GM23338 (cell line): ENCODE results near the gene DRAM2. TPM values are rescaled to one million over a fixed set of nuclear protein-coding genes. Genes with fewer than 3 reads are reported as not detected.

Experiments used
- ATAC-seq: fragments of 200-7000 bp; cut with Tn5 transposase; 3 replicates; pipeline ENCODE4 v1.9.1; 2020
- DNase-seq: peaks from one replicate; pipeline ENCODE4 v3.0.0-alpha.2; 2015; ENCODE audit warnings: low spot score
- H2AFZ ChIP-seq: fragments of 200-600 bp; sonication (generic); 2 replicates; pipeline ENCODE4 v1.8.0; 2016; ENCODE audit warnings: antibody characterized with exemption, mild to moderate bottlenecking, moderate library complexity
- H3F3A ChIP-seq: fragments of 200-600 bp; sonication (generic); replicated peaks from 2 replicates; pipeline ENCODE4 v1.8.0; 2017; ENCODE audit warnings: antibody characterized with exemption, mixed run types, low read depth
- H3K27ac ChIP-seq: fragments of 200-600 bp; sonication (generic); 2 replicates; pipeline ENCODE4 v1.6.1; 2016; ENCODE audit warnings: low read depth
- H3K27me3 ChIP-seq: fragments of 200-600 bp; sonication (generic); 2 replicates; pipeline ENCODE4 v1.8.0; 2016; ENCODE audit warnings: mild to moderate bottlenecking, mixed run types, moderate library complexity; ENCODE audit not compliant: insufficient read depth
- H3K36me3 ChIP-seq: fragments of 200-600 bp; sonication (generic); 2 replicates; pipeline ENCODE4 v1.8.0; 2016; ENCODE audit warnings: mild to moderate bottlenecking; ENCODE audit not compliant: insufficient read depth
- H3K4me1 ChIP-seq: fragments of 200-600 bp; sonication (generic); 2 replicates; pipeline ENCODE4 v1.8.0; 2016; ENCODE audit warnings: mild to moderate bottlenecking, moderate library complexity; ENCODE audit not compliant: insufficient read depth
- H3K4me2 ChIP-seq: fragments of 200-600 bp; sonication (generic); 2 replicates; pipeline ENCODE4 v1.7.1; 2017; ENCODE audit warnings: mixed run types
- H3K4me3 ChIP-seq: fragments of 200-600 bp; sonication (generic); 2 replicates; pipeline ENCODE4 v1.6.1; 2016; ENCODE audit warnings: mixed run types
- H3K79me2 ChIP-seq: fragments of 200-600 bp; sonication (generic); replicated peaks from 2 replicates; pipeline ENCODE4 v1.8.0; 2017; ENCODE audit warnings: mild to moderate bottlenecking; ENCODE audit not compliant: insufficient read depth
- H3K9me2 ChIP-seq: fragments of 200-600 bp; sonication (generic); 2 replicates; pipeline ENCODE4 v1.8.0; 2017; ENCODE audit not compliant: insufficient read depth
- H4K20me1 ChIP-seq: fragments of 200-600 bp; sonication (generic); replicated peaks from 2 replicates; pipeline ENCODE4 v1.8.0; 2017; ENCODE audit warnings: mild to moderate bottlenecking; ENCODE audit not compliant: insufficient read depth
- H3K27ac Mint-ChIP-seq: 2 replicates; pipeline ENCODE4 v1.8.0; 2020; ENCODE audit warnings: inconsistent platforms, mild to moderate bottlenecking, moderate library complexity, mixed read lengths
- H3K27me3 Mint-ChIP-seq: 3 replicates; pipeline ENCODE4 v1.8.0; 2022; ENCODE audit warnings: low read depth, mild to moderate bottlenecking, moderate library complexity, mixed read lengths, inconsistent platforms; ENCODE audit not compliant: insufficient read depth, poor library complexity
- H3K36me3 Mint-ChIP-seq: 3 replicates; pipeline ENCODE4 v1.8.0; 2021; ENCODE audit warnings: low read depth, mild to moderate bottlenecking, inconsistent platforms, moderate library complexity, mixed read lengths
- H3K4me1 Mint-ChIP-seq: 3 replicates; pipeline ENCODE4 v1.8.0; 2020; ENCODE audit warnings: mild to moderate bottlenecking, inconsistent platforms, mixed read lengths
- H3K4me3 Mint-ChIP-seq: 3 replicates; pipeline ENCODE4 v1.8.0; 2021; ENCODE audit warnings: moderate library complexity, mild to moderate bottlenecking, inconsistent platforms, mixed read lengths
- H3K9me3 Mint-ChIP-seq: 3 replicates; pipeline ENCODE4 v1.8.0; 2020; ENCODE audit warnings: moderate library complexity, mild to moderate bottlenecking, inconsistent platforms, mixed read lengths
- ETS1 ChIP-seq: IDR thresholded peaks from 2 replicates; pipeline ENCODE4 v1.6.1; 2016; ENCODE audit warnings: antibody characterized with exemption
- EZH2 ChIP-seq: fragments of 200-600 bp; sonication (generic); IDR thresholded peaks from one replicate; pipeline ENCODE4 v1.8.0; 2017; ENCODE audit warnings: antibody characterized with exemption, mild to moderate bottlenecking, low read depth; ENCODE audit not compliant: unreplicated experiment
- EZH2phosphoT487 ChIP-seq: fragments of 200-600 bp; sonication (generic); IDR thresholded peaks from one replicate; pipeline ENCODE4 v1.8.1; 2018; ENCODE audit warnings: antibody characterized with exemption; ENCODE audit not compliant: unreplicated experiment
- NANOG ChIP-seq: IDR thresholded peaks from 2 replicates; pipeline ENCODE4 v1.6.1; 2016; ENCODE audit warnings: antibody characterized with exemption, borderline replicate concordance
- POLR2AphosphoS5 ChIP-seq: IDR thresholded peaks from 2 replicates; pipeline ENCODE4 v1.6.1; 2016; ENCODE audit warnings: antibody characterized with exemption, low read depth
- STAT1 ChIP-seq: IDR thresholded peaks from one replicate; pipeline ENCODE4 v1.6.1; 2016; ENCODE audit warnings: antibody characterized with exemption; ENCODE audit not compliant: unreplicated experiment
- ZNF114 ChIP-seq: fragments of 250-450 bp; sonication (Bioruptor Pico); IDR thresholded peaks from 2 replicates; pipeline ENCODE4 v1.5.0; 2020; ENCODE audit warnings: mild to moderate bottlenecking, moderate library complexity
- ZNF462 ChIP-seq: fragments of 250-450 bp; sonication (Bioruptor Pico); IDR thresholded peaks from 2 replicates; pipeline ENCODE4 v1.5.0; 2020; ENCODE audit warnings: mild to moderate bottlenecking, moderate library complexity
- polyA plus RNA-seq: library from polyadenylated mRNA; unstranded; fragments of >200 nt; fragmentation: Nextera tagmentation; extraction: Ambion mirVana; gene quantifications from 2 replicates; pipeline ENCODE4 v1.2.1, GENCODE V29; 2016
- total RNA-seq: library from RNA; depleted of rRNA; stranded (reverse); fragments of >200 nt; shearing (Covaris generic); gene quantifications from 2 replicates; pipeline ENCODE4 v1.2.3, GENCODE V29; 2014

Gene DRAM2
- total and polyA plus RNA-seq, 2 experiments from 2014 or later = 22.9 to 45.9 TPM

- TF ChIP-seq ZNF462 (CRISPR knock-in tag) (no peak), EZH2phosphoT487 (no peak)
Measured at GRCh38 chr1:111145542-111145941, 5.6 kb upstream of the DRAM2 start (continued).

GRCh38 chr1:111142356-111142975, 2.6 kb upstream of the DRAM2 start:
- peaks cover 82% of the 10 kb centered on the region for H3K79me2 ChIP-seq
- no peaks in the 10 kb centered on the region for H3K27me3 ChIP-seq
- H3K4me1 ChIP-seq = peaks cover 20% of the 10 kb centered on the region
- H3K9me3 Mint-ChIP-seq = no peaks in the 10 kb centered on the region
- H2AFZ ChIP-seq = no peak overlapping the region
- no peaks in the 10 kb centered on the region; the same call in none of the 2 replicates for H4K20me1 ChIP-seq
- peaks cover 2% of the 10 kb centered on the region; the same call in 1 of the 2 replicates for H3K36me3 ChIP-seq
- no peaks in the 10 kb centered on the region for H3F3A ChIP-seq
- H3K27ac Mint-ChIP-seq = no peak overlapping the region
- H3K4me3 Mint-ChIP-seq = no peak overlapping the region
- H3K27ac ChIP-seq = no peak overlapping the region
- H3K27me3 Mint-ChIP-seq = peaks cover 2% of the 10 kb centered on the region
- H3K4me3 ChIP-seq = no peak overlapping the region
- no peaks in the 10 kb centered on the region for H3K9me2 ChIP-seq
- H3K4me2 ChIP-seq = 0 out of 2 replicates have a peak overlapping the region, but pooled peaks have one; percentile 89
- H3K36me3 Mint-ChIP-seq = peaks cover 1% of the 10 kb centered on the region
- DNase-seq (peak; percentile 7), ATAC-seq (no peak)
- peaks cover 32% of the 10 kb centered on the region for H3K4me1 Mint-ChIP-seq
- TF ChIP-seq ZNF462 (CRISPR knock-in tag) (no peak), NANOG (no peak), EZH2 (no peak), ZNF114 (CRISPR knock-in tag) (no peak), STAT1 (no peak), ETS1 (no peak), POLR2AphosphoS5 (no peak)
